ENCODE results near the gene TRIB2. TPM values are rescaled to one million over a fixed set of nuclear protein-coding genes. Genes with fewer than 3 reads are reported as not detected.
"Not testable (repeated sequence)": the region's sequence is repeated elsewhere in the genome, so short reads cannot be mapped to it uniquely, and the experiment has no call there.

Gene TRIB2
- total RNA-seq, 6 experiments from 2014 or later: 9.1 to 24.4 (median 15.3) TPM

- no peaks in the 10 kb centered on the region for H3K9me3 ChIP-seq
- ATAC-seq (no peak), DNase-seq (no peak)
- no peak overlapping the region for H3K27ac ChIP-seq
- 89% methylated on average over 4 of the region's 5 CpGs for WGBS (ENCODE audit: insufficient coverage, low coverage, low lambda C conversion rate, missing lambda C conversion rate)
- no peaks in the 10 kb centered on the region for H3K4me1 ChIP-seq
- intact Hi-C loops (cut with DNase I): no loop called here
- H3K4me3 ChIP-seq: no peak overlapping the region
- TF ChIP-seq POLR2A (IDR thresholded peaks at IDR 0.05): no peak
- TF ChIP-seq, protein P1, sequence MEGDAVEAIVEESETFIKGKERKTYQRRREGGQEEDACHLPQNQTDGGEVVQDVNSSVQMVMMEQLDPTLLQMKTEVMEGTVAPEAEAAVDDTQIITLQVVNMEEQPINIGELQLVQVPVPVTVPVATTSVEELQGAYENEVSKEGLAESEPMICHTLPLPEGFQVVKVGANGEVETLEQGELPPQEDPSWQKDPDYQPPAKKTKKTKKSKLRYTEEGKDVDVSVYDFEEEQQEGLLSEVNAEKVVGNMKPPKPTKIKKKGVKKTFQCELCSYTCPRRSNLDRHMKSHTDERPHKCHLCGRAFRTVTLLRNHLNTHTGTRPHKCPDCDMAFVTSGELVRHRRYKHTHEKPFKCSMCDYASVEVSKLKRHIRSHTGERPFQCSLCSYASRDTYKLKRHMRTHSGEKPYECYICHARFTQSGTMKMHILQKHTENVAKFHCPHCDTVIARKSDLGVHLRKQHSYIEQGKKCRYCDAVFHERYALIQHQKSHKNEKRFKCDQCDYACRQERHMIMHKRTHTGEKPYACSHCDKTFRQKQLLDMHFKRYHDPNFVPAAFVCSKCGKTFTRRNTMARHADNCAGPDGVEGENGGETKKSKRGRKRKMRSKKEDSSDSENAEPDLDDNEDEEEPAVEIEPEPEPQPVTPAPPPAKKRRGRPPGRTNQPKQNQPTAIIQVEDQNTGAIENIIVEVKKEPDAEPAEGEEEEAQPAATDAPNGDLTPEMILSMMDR (IDR thresholded peaks at IDR 0.05): no peak
- H3K36me3 ChIP-seq: no peaks in the 10 kb centered on the region
- no peaks in the 10 kb centered on the region for H3K27me3 ChIP-seq
Observed at GRCh38 chr2:12679550-12680072, 37.1 kb upstream of the TRIB2 start.

GRCh38 chr2:12680115-12680514 is 36.6 kb upstream of the TRIB2 start:
- DNase-seq; intact Hi-C loops (cut with DNase I): not testable (repeated sequence)
- 0% methylated on average over 1 of the region's 1 CpG for WGBS (ENCODE audit: insufficient coverage, low coverage, low lambda C conversion rate, missing lambda C conversion rate)

DNA sequence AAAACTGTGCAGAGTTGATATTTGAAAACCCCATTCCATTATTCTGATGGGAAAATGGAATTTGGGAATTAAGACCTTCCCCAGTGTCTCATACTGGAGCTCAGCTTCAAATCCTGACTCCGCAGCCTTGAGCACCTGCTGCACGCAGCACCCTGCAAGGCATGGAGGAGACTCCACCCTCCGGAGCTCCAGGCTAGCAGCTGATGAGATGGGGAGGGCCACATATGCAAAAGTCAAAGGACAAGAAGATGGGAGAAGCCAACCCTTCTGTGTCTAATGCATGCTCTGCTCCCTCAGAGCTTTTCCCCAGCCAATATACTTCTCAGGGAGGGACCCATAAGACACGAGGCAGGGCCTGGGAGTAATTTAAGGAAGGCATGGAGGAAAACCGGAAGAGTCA is 34.7 kb upstream of the TRIB2 start:
- Histone ChIP-seq H3K4me3 (no peak overlapping the region), H3K27me3 (no peaks in the 10 kb centered on the region), H3K4me1 (no peaks in the 10 kb centered on the region), H3K27ac (no peak overlapping the region), H3K9me3 (no peaks in the 10 kb centered on the region), H3K36me3 (no peaks in the 10 kb centered on the region)
- no peak for ATAC-seq
- intact Hi-C loops (cut with DNase I): no loop called here
- WGBS (ENCODE audit: insufficient coverage, low coverage, low lambda C conversion rate, missing lambda C conversion rate): 48% methylated on average over 3 of the region's 5 CpGs
- TF ChIP-seq POLR2A (IDR thresholded peaks at IDR 0.05): no peak
- TF ChIP-seq, protein P1 (IDR thresholded peaks at IDR 0.05): no peak
- no peak for DNase-seq

More at GRCh38 chr2:12680115-12680514, 36.6 kb upstream of the TRIB2 start:
- not testable (repeated sequence) for H3K27ac ChIP-seq, H3K9me3 ChIP-seq, ATAC-seq, H3K4me1 ChIP-seq, H3K27me3 ChIP-seq, H3K4me3 ChIP-seq, H3K36me3 ChIP-seq

GRCh38 chr2:12683457-12684100 is 33.2 kb upstream of the TRIB2 start:
- WGBS (ENCODE audit: insufficient coverage, low coverage, low lambda C conversion rate, missing lambda C conversion rate): 72% methylated on average over 6 of the region's 6 CpGs

DNA sequence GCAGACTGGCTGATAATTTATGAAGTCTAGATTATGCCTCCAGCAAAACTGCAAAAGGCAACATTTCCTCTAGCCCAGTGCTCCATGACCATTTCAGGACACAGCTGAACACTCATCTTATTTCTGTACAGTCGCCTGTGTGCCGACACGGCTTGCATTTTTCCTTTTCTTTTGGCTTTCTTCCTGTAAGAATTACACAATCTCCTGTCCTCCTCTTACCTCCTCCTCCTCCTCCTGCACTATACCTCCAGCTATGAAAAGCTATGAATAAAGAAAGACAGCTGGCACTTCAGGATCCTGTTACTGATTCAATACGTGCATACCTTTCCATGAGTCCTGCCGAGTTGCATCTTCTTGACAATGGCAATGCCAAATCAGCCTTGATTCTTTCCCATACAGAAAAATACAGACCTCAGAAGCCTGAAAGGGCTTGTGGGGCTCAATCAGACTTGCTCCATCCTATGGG is 32.2 kb upstream of the TRIB2 start:
- intact Hi-C loops (cut with DNase I): no loop called here
- 37% methylated on average over 5 of the region's 5 CpGs for WGBS (ENCODE audit: insufficient coverage, low coverage, low lambda C conversion rate, missing lambda C conversion rate)
- Histone ChIP-seq H3K4me3 (no peak overlapping the region), H3K27me3 (no peaks in the 10 kb centered on the region), H3K9me3 (no peaks in the 10 kb centered on the region), H3K27ac (no peak overlapping the region), H3K36me3 (no peaks in the 10 kb centered on the region), H3K4me1 (no peaks in the 10 kb centered on the region)
- no peak for DNase-seq
- ATAC-seq: no peak
- TF ChIP-seq POLR2A (IDR thresholded peaks at IDR 0.05): no peak
- TF ChIP-seq, protein P1 (IDR thresholded peaks at IDR 0.05): no peak

More at GRCh38 chr2:12683457-12684100, 33.2 kb upstream of the TRIB2 start:
- intact Hi-C loops (cut with DNase I): no loop called here
- ATAC-seq (no peak), DNase-seq (no peak)
- H3K36me3 ChIP-seq: no peaks in the 10 kb centered on the region
- H3K9me3 ChIP-seq: no peaks in the 10 kb centered on the region
- TF ChIP-seq, protein P1 (IDR thresholded peaks at IDR 0.05): no peak
- TF ChIP-seq POLR2A (IDR thresholded peaks at IDR 0.05): no peak
- H3K27ac ChIP-seq: no peak overlapping the region
- no peaks in the 10 kb centered on the region for H3K27me3 ChIP-seq
- H3K4me1 ChIP-seq: no peaks in the 10 kb centered on the region
- H3K4me3 ChIP-seq: no peak overlapping the region

Measured in right lobe of liver (tissue), 6 donors.